Mesenchymal stem cell (in vitro differentiated cells and primary cell): ENCODE data around the gene HTR3E.

Experiments
- DNase-seq: peaks from one replicate; pipeline ENCODE4 v3.0.0-alpha.2; 2013
- H2AFZ ChIP-seq: one replicate; pipeline ENCODE4 v1.6.1; 2013; ENCODE audit warnings: low read depth, mild to moderate bottlenecking, control low read depth, inconsistent platforms, low read length, moderate library complexity
- H2AK5ac ChIP-seq: 2 replicates; pipeline ENCODE4 v1.6.1; 2013; ENCODE audit warnings: low read length, moderate library complexity, mild to moderate bottlenecking, inconsistent platforms; ENCODE audit not compliant: severe bottlenecking
- H2BK120ac ChIP-seq: one replicate; pipeline ENCODE4 v1.6.1; 2013; ENCODE audit warnings: low read depth, mild to moderate bottlenecking, inconsistent platforms, low read length, moderate library complexity
- H2BK12ac ChIP-seq, 2 experiments: one replicate each; pipeline ENCODE4 v1.6.1; 2013; ENCODE audit warnings: inconsistent platforms in 2 of 2, low read length in 2 of 2, mild to moderate bottlenecking in 2 of 2, moderate library complexity in 2 of 2, control low read depth in 1 of 2
- H2BK15ac ChIP-seq: one replicate; pipeline ENCODE4 v1.6.1; 2013; ENCODE audit warnings: mild to moderate bottlenecking, low read depth, inconsistent platforms; ENCODE audit not compliant: poor library complexity, severe bottlenecking
- H2BK5ac ChIP-seq: 2 replicates; pipeline ENCODE4 v1.6.1; 2013; ENCODE audit warnings: low read depth, mild to moderate bottlenecking, low read length, control low read depth, inconsistent platforms; ENCODE audit not compliant: poor library complexity, severe bottlenecking
- H3K14ac ChIP-seq, 2 experiments: one replicate each; pipeline ENCODE4 v1.6.1; 2013; ENCODE audit warnings: inconsistent platforms in 2 of 2, low read length in 2 of 2, control low read depth in 1 of 2, mild to moderate bottlenecking in 1 of 2, moderate library complexity in 1 of 2
- H3K18ac ChIP-seq, 2 experiments: one replicate each; pipeline ENCODE4 v1.6.1; 2013; ENCODE audit warnings: inconsistent platforms in 2 of 2, low read length in 2 of 2, control low read depth in 1 of 2, low read depth in 1 of 2, mild to moderate bottlenecking in 1 of 2
- H3K23ac ChIP-seq, 2 experiments: one replicate each; pipeline ENCODE4 v1.6.1; 2013; ENCODE audit warnings: inconsistent platforms in 2 of 2, low read length in 2 of 2, mild to moderate bottlenecking in 2 of 2, moderate library complexity in 2 of 2, control low read depth in 1 of 2
- H3K27ac ChIP-seq: 2 replicates; pipeline ENCODE4 v1.5.1; 2013; ENCODE audit warnings: mild to moderate bottlenecking, moderate library complexity, low read length, control low read depth, inconsistent platforms; ENCODE audit not compliant: poor library complexity, severe bottlenecking
- H3K27me3 ChIP-seq, 2 experiments: 2 replicates each; pipeline versions ENCODE4 v1.6.1 to v1.7.0; 2013; ENCODE audit warnings: low read length in 2 of 2, mild to moderate bottlenecking in 2 of 2, moderate library complexity in 2 of 2, control low read depth in 1 of 2, inconsistent platforms in 1 of 2; ENCODE audit not compliant: control insufficient read depth in 1 of 2, insufficient read depth in 1 of 2
- H3K36me3 ChIP-seq, 2 experiments: 2 replicates each; pipeline versions ENCODE4 v1.6.1 to v1.7.0; 2013; ENCODE audit warnings: low read length in 2 of 2, control low read depth in 1 of 2, inconsistent platforms in 1 of 2, low read depth in 1 of 2, mild to moderate bottlenecking in 1 of 2; ENCODE audit not compliant: insufficient read depth in 2 of 2, control insufficient read depth in 1 of 2
- H3K4ac ChIP-seq, 2 experiments: one replicate each; pipeline ENCODE4 v1.6.1; 2013; ENCODE audit warnings: inconsistent platforms in 2 of 2, low read length in 2 of 2, mild to moderate bottlenecking in 2 of 2, moderate library complexity in 2 of 2, control low read depth in 1 of 2, low read depth in 1 of 2
- H3K4me1 ChIP-seq: 2 replicates; pipeline ENCODE4 v1.6.1; 2013; ENCODE audit warnings: low read depth, low read length, control low read depth; ENCODE audit not compliant: control insufficient read depth, insufficient read depth
- H3K4me2 ChIP-seq: 2 replicates; pipeline ENCODE4 v1.6.1; 2013; ENCODE audit warnings: low read length, mild to moderate bottlenecking, inconsistent platforms; ENCODE audit not compliant: poor library complexity, severe bottlenecking
- H3K4me3 ChIP-seq, 2 experiments: 2 replicates each; pipeline versions ENCODE4 v1.5.1 to v1.7.0; 2013; ENCODE audit warnings: low read length in 2 of 2, mild to moderate bottlenecking in 2 of 2, control low read depth in 1 of 2, low read depth in 1 of 2; ENCODE audit not compliant: insufficient read depth in 1 of 2
- H3K79me1 ChIP-seq: replicated peaks from 2 replicates; pipeline ENCODE4 v1.6.1; 2013; ENCODE audit warnings: mild to moderate bottlenecking, control low read depth, low read length, inconsistent platforms; ENCODE audit not compliant: poor library complexity, severe bottlenecking
- H3K9ac ChIP-seq: 2 replicates; pipeline ENCODE4 v1.7.0; 2013; ENCODE audit warnings: mild to moderate bottlenecking, low read length, moderate library complexity
- H3K9me3 ChIP-seq: 2 replicates; pipeline ENCODE4 v1.7.0; 2013; ENCODE audit warnings: mild to moderate bottlenecking, low read length; ENCODE audit not compliant: control insufficient read depth
- H4K8ac ChIP-seq: one replicate; pipeline ENCODE4 v1.6.1; 2013; ENCODE audit warnings: inconsistent platforms, mild to moderate bottlenecking, low read length, moderate library complexity
- H4K91ac ChIP-seq: one replicate; pipeline ENCODE4 v1.6.1; 2013; ENCODE audit warnings: mild to moderate bottlenecking, low read length, inconsistent platforms
- WGBS: methylation state at CpG from one replicate; pipeline ENCODE4 v1.1.7; 2013; ENCODE audit warnings: mixed read lengths; 5-methylcytosine and 5-hydroxymethylcytosine counted together

HTR3E gene

GRCh38 chr3:184135911-184136260 lies 39.0 kb downstream of the HTR3E start:
- H2AFZ ChIP-seq: no peak overlapping the region
- H3K23ac ChIP-seq: no peak overlapping the region
- H3K9me3 ChIP-seq: no peaks in the 10 kb centered on the region
- H3K14ac ChIP-seq: no peak overlapping the region
- H2BK12ac ChIP-seq: peak overlapping the region in 1 of 2 experiments; percentile 71
- H3K18ac ChIP-seq: peak overlapping the region in 1 of 2 experiments; percentile 87
- peak overlapping the region; percentile 92 to 93 for H3K4me3 ChIP-seq
- no peak overlapping the region for H2BK15ac ChIP-seq
- H3K9ac ChIP-seq: peak overlapping the region; percentile 96
- peaks cover 19% of the 10 kb centered on the region for H3K79me1 ChIP-seq
- peak overlapping the region; percentile 73 for H3K27ac ChIP-seq
- DNase-seq: no peak
- H2AK5ac ChIP-seq: no peak overlapping the region
- H3K4ac ChIP-seq: peak overlapping the region in 1 of 2 experiments; percentile 34
- no peaks in the 10 kb centered on the region for H3K27me3 ChIP-seq
- no peak overlapping the region for H2BK5ac ChIP-seq
- no peak overlapping the region for H4K8ac ChIP-seq
- no peaks in the 10 kb centered on the region for H3K4me1 ChIP-seq
- H3K4me2 ChIP-seq: peak overlapping the region; percentile 98
- H2BK120ac ChIP-seq: no peak overlapping the region
- peaks cover 13 to 21% of the 10 kb centered on the region in 2 experiments for H3K36me3 ChIP-seq
- WGBS: 14% methylated on average over 9 of the region's 9 CpGs
- no peak overlapping the region for H4K91ac ChIP-seq

- H2BK120ac ChIP-seq: no peak overlapping the region
- H3K4ac ChIP-seq: no peak overlapping the region
- no peak overlapping the region for H2BK12ac ChIP-seq
- no peak overlapping the region for H2AFZ ChIP-seq
- no peak overlapping the region for H3K4me3 ChIP-seq
- H3K27ac ChIP-seq: no peak overlapping the region
- H3K27me3 ChIP-seq: no peaks in the 10 kb centered on the region
- no peak overlapping the region for H3K18ac ChIP-seq
- H2AK5ac ChIP-seq: no peak overlapping the region
- H2BK15ac ChIP-seq: no peak overlapping the region
- H4K8ac ChIP-seq: no peak overlapping the region
- over 99% methylated on average over 10 of the region's 10 CpGs for WGBS
- DNase-seq: no peak
- peaks cover 27% of the 10 kb centered on the region for H3K79me1 ChIP-seq
- no peak overlapping the region for H3K4me2 ChIP-seq
- peaks cover 5% of the 10 kb centered on the region for H3K4me1 ChIP-seq
- no peak overlapping the region for H3K9ac ChIP-seq
- H3K14ac ChIP-seq: no peak overlapping the region
- H3K23ac ChIP-seq: no peak overlapping the region
- H2BK5ac ChIP-seq: no peak overlapping the region
- peaks cover 51 to 66% of the 10 kb centered on the region in 2 experiments for H3K36me3 ChIP-seq
- H3K9me3 ChIP-seq: no peaks in the 10 kb centered on the region
- no peak overlapping the region for H4K91ac ChIP-seq
These were observed 43.6 kb downstream of the HTR3E start for GRCh38 chr3:184140436-184140835.

GRCh38 chr3:184142199-184142598 lies 45.3 kb downstream of the HTR3E start:
- H3K4me3 ChIP-seq: no peak overlapping the region
- H3K27me3 ChIP-seq: no peaks in the 10 kb centered on the region
- no peaks in the 10 kb centered on the region for H3K9me3 ChIP-seq
- no peak overlapping the region for H2BK5ac ChIP-seq
- no peak overlapping the region for H3K23ac ChIP-seq
- no peak overlapping the region for H3K18ac ChIP-seq
- H4K91ac ChIP-seq: no peak overlapping the region
- no peak overlapping the region for H3K4me2 ChIP-seq
- no peak overlapping the region for H3K9ac ChIP-seq
- no peak overlapping the region for H3K4ac ChIP-seq
- no peak overlapping the region for H2BK120ac ChIP-seq
- no peak overlapping the region for H3K27ac ChIP-seq
- H2AFZ ChIP-seq: no peak overlapping the region
- no peak overlapping the region for H2AK5ac ChIP-seq
- H4K8ac ChIP-seq: no peak overlapping the region
- H2BK15ac ChIP-seq: no peak overlapping the region
- H3K79me1 ChIP-seq: peaks cover 27% of the 10 kb centered on the region
- WGBS: 97% methylated on average over 7 of the region's 7 CpGs
- H2BK12ac ChIP-seq: no peak overlapping the region
- peaks cover 5% of the 10 kb centered on the region for H3K4me1 ChIP-seq
- H3K14ac ChIP-seq: no peak overlapping the region
- H3K36me3 ChIP-seq: peaks cover 51 to 81% of the 10 kb centered on the region in 2 experiments
- DNase-seq: no peak

- H3K36me3 ChIP-seq: peaks cover 47 to 71% of the 10 kb centered on the region in 2 experiments
- H2AFZ ChIP-seq: no peak overlapping the region
- no peak for DNase-seq
- no peak overlapping the region for H2BK12ac ChIP-seq
- no peak overlapping the region for H3K4me2 ChIP-seq
- WGBS: 96% methylated on average over 3 of the region's 3 CpGs
- H3K9ac ChIP-seq: no peak overlapping the region
- no peak overlapping the region for H3K27ac ChIP-seq
- H2BK15ac ChIP-seq: no peak overlapping the region
- H3K23ac ChIP-seq: no peak overlapping the region
- H3K4me1 ChIP-seq: peaks cover 5% of the 10 kb centered on the region
- H4K8ac ChIP-seq: no peak overlapping the region
- H4K91ac ChIP-seq: no peak overlapping the region
- H3K4ac ChIP-seq: no peak overlapping the region
- no peak overlapping the region for H3K14ac ChIP-seq
- H3K18ac ChIP-seq: no peak overlapping the region
- H3K9me3 ChIP-seq: no peaks in the 10 kb centered on the region
- H3K27me3 ChIP-seq: no peaks in the 10 kb centered on the region
- no peak overlapping the region for H3K4me3 ChIP-seq
- no peak overlapping the region for H2AK5ac ChIP-seq
- H2BK120ac ChIP-seq: no peak overlapping the region
- peaks cover 24% of the 10 kb centered on the region for H3K79me1 ChIP-seq
- H2BK5ac ChIP-seq: no peak overlapping the region
These were observed 46.5 kb downstream of the HTR3E start for GRCh38 chr3:184143327-184143726.
